Keratinocyte (primary cell): Measurements from ENCODE around the gene UGT8. TPM values are rescaled to one million over a fixed set of nuclear protein-coding genes. Genes with fewer than 3 reads are reported as not detected.

Source experiments
- DNase-seq: peaks from one replicate; pipeline ENCODE4 v3.0.0-alpha.2; 2011; ENCODE audit warnings: low read depth, missing footprints, low spot score
- FAIRE-seq: peaks from 2 replicates; lab custom pipeline; 2011; peaks lifted over from hg19 to GRCh38; lab: Jason Lieb, UNC
- H2AFZ ChIP-seq: 2 replicates; pipeline ENCODE4 v1.6.0; 2012; ENCODE audit warnings: low read length, control low read depth, inconsistent platforms; ENCODE audit not compliant: control insufficient read depth
- H3K27ac ChIP-seq: 2 replicates; pipeline ENCODE4 v1.5.1; 2011; ENCODE audit warnings: low read length; ENCODE audit not compliant: control insufficient read depth, insufficient read depth
- H3K27me3 ChIP-seq: 3 replicates; pipeline ENCODE4 v1.6.0; 2011; ENCODE audit warnings: low read length; ENCODE audit not compliant: control insufficient read depth, insufficient read depth; ENCODE audit errors: extremely low read depth
- H3K36me3 ChIP-seq, 2 experiments: 2 replicates in 1 of 2; 3 replicates in 1 of 2; pipeline ENCODE4 v1.5.1; 2011; ENCODE audit warnings: low read length in 2 of 2, mild to moderate bottlenecking in 1 of 2; ENCODE audit not compliant: control insufficient read depth in 2 of 2, insufficient read depth in 2 of 2; ENCODE audit errors: extremely low read depth in 1 of 2
- H3K4me1 ChIP-seq: 3 replicates; pipeline ENCODE4 v1.5.1; 2011; ENCODE audit warnings: low read length; ENCODE audit not compliant: control insufficient read depth, insufficient read depth; ENCODE audit errors: extremely low read depth
- H3K4me2 ChIP-seq: 3 replicates; pipeline ENCODE4 v1.6.0; 2011; ENCODE audit warnings: low read depth, low read length; ENCODE audit not compliant: control insufficient read depth, insufficient read depth; ENCODE audit errors: extremely low read depth
- H3K4me3 ChIP-seq, 3 experiments: fragments of 200-600 bp in 1 of 3; sonication (generic) in 1 of 3; 2 replicates in 2 of 3; 3 replicates in 1 of 3; pipeline ENCODE4 v1.5.1; 2011 to 2016; ENCODE audit warnings: low read length in 3 of 3, mild to moderate bottlenecking in 3 of 3, control low read depth in 2 of 3, inconsistent platforms in 1 of 3, low read depth in 1 of 3, mixed read lengths in 1 of 3, mixed run types in 1 of 3, moderate library complexity in 1 of 3; ENCODE audit not compliant: control insufficient read depth in 2 of 3, insufficient read depth in 2 of 3; ENCODE audit errors: extremely low read depth in 1 of 3
- H3K79me2 ChIP-seq: 2 replicates; pipeline ENCODE4 v1.6.0; 2012; ENCODE audit warnings: low read length; ENCODE audit not compliant: control insufficient read depth, insufficient read depth
- H3K9ac ChIP-seq: 3 replicates; pipeline ENCODE4 v1.6.0; 2011; ENCODE audit warnings: low read length; ENCODE audit not compliant: control insufficient read depth, insufficient read depth; ENCODE audit errors: extremely low read depth
- H3K9me1 ChIP-seq: 3 replicates; pipeline ENCODE4 v1.6.0; 2011; ENCODE audit warnings: low read length; ENCODE audit not compliant: control insufficient read depth, insufficient read depth; ENCODE audit errors: extremely low read depth
- H3K9me3 ChIP-seq: 2 replicates; pipeline ENCODE4 v1.5.1; 2012; ENCODE audit warnings: low read depth, low read length; ENCODE audit not compliant: control insufficient read depth
- H4K20me1 ChIP-seq: 3 replicates; pipeline ENCODE4 v1.6.0; 2011; ENCODE audit warnings: low read length; ENCODE audit not compliant: control insufficient read depth, insufficient read depth; ENCODE audit errors: extremely low read depth
- CTCF ChIP-seq, 3 experiments: IDR thresholded peaks in 1 of 3; conservative IDR thresholded peaks in 1 of 3; optimal IDR thresholded peaks in 1 of 3; 2 replicates in 2 of 3; 3 replicates in 1 of 3; pipeline versions ENCODE3 to v1.5.1; 2011; ENCODE audit warnings: low read length in 3 of 3, mild to moderate bottlenecking in 3 of 3, moderate library complexity in 2 of 3, control low read depth in 1 of 3, inconsistent platforms in 1 of 3; ENCODE audit not compliant: insufficient read depth in 2 of 3; ENCODE audit errors: extremely low read depth in 1 of 3
- EZH2 ChIP-seq: IDR thresholded peaks from one replicate; pipeline ENCODE4 v1.6.1; 2012; ENCODE audit warnings: inconsistent platforms, mild to moderate bottlenecking, low read length, moderate library complexity
- dilution Hi-C: fragments of 300-500 bp; cut with MboI; formaldehyde crosslinking; loops from one replicate; pipeline ENCODE4 v1.7.0; 2020; ENCODE audit warnings: low sequenced_read_pairs; ENCODE audit not compliant: extremely low pct_ligation_motif_present
- polyA plus RNA-seq, 5 experiments: library from polyadenylated mRNA; depleted of rRNA in 3 of 5; stranded (reverse) in 3 of 5; stranded (forward) in 1 of 5; unstranded in 1 of 5; fragments of >200 nt; gene quantifications; 1 replicate in 1 of 5; 2 replicates in 3 of 5; 3 replicates in 1 of 5; pipeline versions ENCODE4 v1.2.1 to v1.2.3, GENCODE V29; 2011 to 2012; ENCODE audit warnings: missing spikeins in 2 of 5, low read depth in 1 of 5, low replicate concordance in 1 of 5

Gene UGT8
- polyA plus RNA-seq, 1 donor (not counting 4 experiments of a cell fraction or from before 2014, with no cell fraction given): 1.7 TPM

- H3K27me3 ChIP-seq: no peaks in the 10 kb centered on the region
- H2AFZ ChIP-seq: no peak overlapping the region
- no peaks in the 10 kb centered on the region for H3K9me1 ChIP-seq
- dilution Hi-C loops: no loop called here
- no peaks in the 10 kb centered on the region for H3K36me3 ChIP-seq
- TF ChIP-seq CTCF (optimal IDR thresholded peaks at IDR 0.05 in 1 of 3, IDR thresholded peaks at IDR 0.05 in 1 of 3, conservative IDR thresholded peaks at IDR 0.05 in 1 of 3; ENCODE audit: extremely low read depth in 1 of 3, insufficient read depth in 2 of 3, low read length in 3 of 3) (no peak), EZH2 (no peak)
- H3K9me3 ChIP-seq: peaks cover 3% of the 10 kb centered on the region
- H3K4me3 ChIP-seq: no peak overlapping the region
- H4K20me1 ChIP-seq: no peaks in the 10 kb centered on the region
- DNase-seq: no peak
- FAIRE-seq: no peak
- H3K79me2 ChIP-seq: no peaks in the 10 kb centered on the region
- H3K9ac ChIP-seq: no peak overlapping the region
- H3K27ac ChIP-seq: no peak overlapping the region
- no peaks in the 10 kb centered on the region for H3K4me1 ChIP-seq
- no peak overlapping the region for H3K4me2 ChIP-seq
These were observed 40.1 kb upstream of the UGT8 start for GRCh38 chr4:114558446-114559020.

DNA sequence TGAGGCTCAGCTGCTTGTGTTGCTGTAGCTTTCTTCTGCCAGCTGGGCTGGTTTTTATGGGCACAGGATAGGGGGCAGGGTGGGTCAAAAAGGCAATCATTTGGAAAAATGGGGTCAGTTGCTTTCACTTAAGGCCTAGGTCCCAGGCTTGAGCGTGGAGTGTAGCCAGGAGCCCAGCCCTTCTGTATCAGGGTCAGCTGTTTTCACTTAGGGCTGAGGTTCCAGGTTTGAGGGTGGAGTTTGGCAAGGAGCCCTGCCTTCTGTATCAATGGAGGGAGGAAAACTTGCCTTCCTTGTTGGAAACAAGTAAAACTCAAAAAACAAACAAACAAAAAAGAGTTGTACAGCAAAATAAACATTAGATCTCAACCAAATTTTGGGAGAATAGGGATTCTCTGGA, 37.0 kb upstream of the UGT8 start:
- Histone ChIP-seq H4K20me1 (no peaks in the 10 kb centered on the region), H3K9me1 (no peaks in the 10 kb centered on the region), H3K9me3 (peaks cover 3% of the 10 kb centered on the region), H3K4me3 (no peak overlapping the region), H2AFZ (no peak overlapping the region), H3K79me2 (no peaks in the 10 kb centered on the region), H3K4me1 (no peaks in the 10 kb centered on the region), H3K4me2 (no peak overlapping the region), H3K27ac (no peak overlapping the region), H3K36me3 (no peaks in the 10 kb centered on the region), H3K9ac (no peak overlapping the region), H3K27me3 (no peaks in the 10 kb centered on the region)
- FAIRE-seq: no peak
- no peak for DNase-seq
- TF ChIP-seq CTCF (optimal IDR thresholded peaks at IDR 0.05 in 1 of 3, IDR thresholded peaks at IDR 0.05 in 1 of 3, conservative IDR thresholded peaks at IDR 0.05 in 1 of 3; ENCODE audit: extremely low read depth in 1 of 3, insufficient read depth in 2 of 3, low read length in 3 of 3) (no peak), EZH2 (no peak)
- dilution Hi-C loops: no loop called here
